Lung (tissue), 12 donors: ENCODE data around the gene B9D2. TPM values are rescaled to one million over a fixed set of nuclear protein-coding genes. Genes with fewer than 3 reads are reported as not detected.

ENCODE experiments used
- ATAC-seq: fragments of 200-7000 bp; cut with Tn5 transposase; one replicate; pipeline ENCODE4 v1.9.1; 2020; ENCODE audit warnings: moderate number of reproducible peaks; ENCODE audit not compliant: insufficient read depth, low FRiP score
- DNase-seq, 3 donors: peaks; one replicate each; pipeline ENCODE4 v3.0.0-alpha.2; 2013 to 2017
- H3K27ac ChIP-seq, 2 donors: one replicate each; pipeline ENCODE4 v1.5.1; 2013; ENCODE audit warnings: mild to moderate bottlenecking in 2 of 2, moderate library complexity in 2 of 2, control low read depth in 1 of 2, inconsistent platforms in 1 of 2, low read depth in 1 of 2, low read length in 1 of 2
- H3K27me3 ChIP-seq, 3 donors: one replicate each; pipeline ENCODE4 v1.5.1; 2013; ENCODE audit warnings: low read length in 2 of 3; ENCODE audit not compliant: control insufficient read depth in 3 of 3, insufficient read depth in 3 of 3
- H3K36me3 ChIP-seq, 4 donors: one replicate each; pipeline ENCODE4 v1.5.1; 2013; ENCODE audit warnings: low read length in 4 of 4, mild to moderate bottlenecking in 1 of 4, moderate library complexity in 1 of 4; ENCODE audit not compliant: control insufficient read depth in 4 of 4, insufficient read depth in 4 of 4
- H3K4me1 ChIP-seq, 5 donors: one replicate each; pipeline ENCODE4 v1.5.1; 2013; ENCODE audit warnings: low read length in 5 of 5, mild to moderate bottlenecking in 2 of 5, moderate library complexity in 1 of 5; ENCODE audit not compliant: control insufficient read depth in 5 of 5, insufficient read depth in 5 of 5
- H3K4me3 ChIP-seq: one replicate; pipeline ENCODE4 v1.5.1; 2013; ENCODE audit warnings: mild to moderate bottlenecking, control low read depth, moderate library complexity
- H3K9ac ChIP-seq, 2 donors: one replicate each; pipeline ENCODE4 v1.5.1; 2013; ENCODE audit warnings: low read length in 2 of 2, control low read depth in 1 of 2; ENCODE audit not compliant: insufficient read depth in 1 of 2
- H3K9me3 ChIP-seq, 4 donors: one replicate each; pipeline ENCODE4 v1.5.1; 2013; ENCODE audit warnings: low read length in 3 of 4, mild to moderate bottlenecking in 1 of 4, moderate library complexity in 1 of 4; ENCODE audit not compliant: control insufficient read depth in 4 of 4, insufficient read depth in 3 of 4
- WGBS, 2 donors: extraction: QIAGEN DNeasy Blood & Tissue Kit; methylation state at CpG; one replicate each; pipeline ENCODE4 v1.1.7; 2013; 5-methylcytosine and 5-hydroxymethylcytosine counted together
- polyA plus RNA-seq, 2 donors: library from polyadenylated mRNA; stranded (reverse); fragments of 200-250 nt; gene quantifications; one replicate each; pipeline ENCODE4 v1.2.1, GENCODE V29; 2013
- total RNA-seq, 2 donors: library from RNA; depleted of rRNA in 1 of 2; stranded (reverse); fragments of >200 nt in 1 of 2; gene quantifications; one replicate each; pipeline ENCODE4 v1.2.1, GENCODE V29; 2014 to 2021
- TF ChIP-seq, protein P1 (sequence below): IDR thresholded peaks from 2 replicates; pipeline ENCODE4 v1.5.1; 2012; ENCODE audit warnings: mild to moderate bottlenecking; ENCODE audit errors: control extremely low read depth, extremely low read depth
- donor health status: control.
- donor health status: control.
- donor health status: Bipolar disorder and iron deficiency.
- donor health status: healthy.
- donor health status: DM: yes; HTN: yes; CAD: no.

B9D2 gene
- total and polyA plus RNA-seq, 4 donors, result 10.2 to 18.6 (median 14.0) TPM

DNA sequence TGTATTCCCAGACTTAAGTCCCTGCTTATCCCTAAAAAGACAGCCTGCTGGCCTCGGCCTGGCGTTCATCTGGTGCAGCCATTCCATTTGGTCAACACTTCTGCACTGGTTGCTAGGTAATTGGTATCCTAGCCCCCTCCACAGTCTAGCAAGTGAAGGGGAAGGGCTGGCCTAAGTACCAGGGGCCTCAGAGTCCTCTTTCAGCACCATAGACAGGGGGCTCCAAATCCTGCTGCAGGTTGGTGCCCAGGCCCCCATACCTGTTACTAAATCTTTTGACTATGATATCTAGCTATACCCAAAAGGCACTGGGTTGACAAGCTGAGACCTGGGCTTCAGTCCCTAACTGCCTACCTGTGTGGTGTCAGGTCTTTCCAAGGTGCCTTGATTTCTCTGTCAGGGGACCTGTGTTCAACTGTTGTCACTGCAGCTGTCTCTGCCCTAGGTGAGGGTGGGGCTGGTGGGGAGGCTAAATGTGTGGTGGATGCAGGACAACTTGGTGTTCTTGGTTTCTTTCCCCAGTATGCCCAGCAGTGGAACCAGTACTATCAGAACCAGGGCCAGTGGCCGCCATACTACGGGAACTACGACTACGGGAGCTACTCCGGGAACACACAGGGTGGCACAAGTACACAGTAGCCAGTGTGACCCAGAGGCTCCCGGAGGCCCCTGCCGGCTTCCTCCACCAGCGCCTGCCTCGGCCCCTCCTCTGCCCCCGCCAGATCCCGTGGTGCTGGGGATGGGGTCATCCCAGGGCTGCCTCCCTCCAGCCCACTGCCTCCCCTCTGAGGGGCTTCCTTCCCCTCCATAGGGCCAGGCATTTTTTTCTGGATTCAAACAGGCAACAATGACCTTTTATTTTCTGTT is 57.8 kb downstream of the B9D2 start:
- Histone ChIP-seq H3K9ac (no peak overlapping the region), H3K9me3 (no peaks in the 10 kb centered on the region), H3K27ac (peak overlapping the region in 1 of 2 donors; percentile 34), H3K36me3 (peaks cover 27 to 48% (median 36%) of the 10 kb centered on the region in 4 donors), H3K4me1 (peaks cover 0 to 18% (median 6%) of the 10 kb centered on the region in 5 donors), H3K4me3 (no peak overlapping the region), H3K27me3 (no peaks in the 10 kb centered on the region)
- WGBS, 2 donors, result 61 to 76% methylated on average over 13 of the region's 13 CpGs
- no peak for ATAC-seq
- TF ChIP-seq, protein P1, sequence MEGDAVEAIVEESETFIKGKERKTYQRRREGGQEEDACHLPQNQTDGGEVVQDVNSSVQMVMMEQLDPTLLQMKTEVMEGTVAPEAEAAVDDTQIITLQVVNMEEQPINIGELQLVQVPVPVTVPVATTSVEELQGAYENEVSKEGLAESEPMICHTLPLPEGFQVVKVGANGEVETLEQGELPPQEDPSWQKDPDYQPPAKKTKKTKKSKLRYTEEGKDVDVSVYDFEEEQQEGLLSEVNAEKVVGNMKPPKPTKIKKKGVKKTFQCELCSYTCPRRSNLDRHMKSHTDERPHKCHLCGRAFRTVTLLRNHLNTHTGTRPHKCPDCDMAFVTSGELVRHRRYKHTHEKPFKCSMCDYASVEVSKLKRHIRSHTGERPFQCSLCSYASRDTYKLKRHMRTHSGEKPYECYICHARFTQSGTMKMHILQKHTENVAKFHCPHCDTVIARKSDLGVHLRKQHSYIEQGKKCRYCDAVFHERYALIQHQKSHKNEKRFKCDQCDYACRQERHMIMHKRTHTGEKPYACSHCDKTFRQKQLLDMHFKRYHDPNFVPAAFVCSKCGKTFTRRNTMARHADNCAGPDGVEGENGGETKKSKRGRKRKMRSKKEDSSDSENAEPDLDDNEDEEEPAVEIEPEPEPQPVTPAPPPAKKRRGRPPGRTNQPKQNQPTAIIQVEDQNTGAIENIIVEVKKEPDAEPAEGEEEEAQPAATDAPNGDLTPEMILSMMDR, result no peak
- DNase-seq, result no peak

DNA sequence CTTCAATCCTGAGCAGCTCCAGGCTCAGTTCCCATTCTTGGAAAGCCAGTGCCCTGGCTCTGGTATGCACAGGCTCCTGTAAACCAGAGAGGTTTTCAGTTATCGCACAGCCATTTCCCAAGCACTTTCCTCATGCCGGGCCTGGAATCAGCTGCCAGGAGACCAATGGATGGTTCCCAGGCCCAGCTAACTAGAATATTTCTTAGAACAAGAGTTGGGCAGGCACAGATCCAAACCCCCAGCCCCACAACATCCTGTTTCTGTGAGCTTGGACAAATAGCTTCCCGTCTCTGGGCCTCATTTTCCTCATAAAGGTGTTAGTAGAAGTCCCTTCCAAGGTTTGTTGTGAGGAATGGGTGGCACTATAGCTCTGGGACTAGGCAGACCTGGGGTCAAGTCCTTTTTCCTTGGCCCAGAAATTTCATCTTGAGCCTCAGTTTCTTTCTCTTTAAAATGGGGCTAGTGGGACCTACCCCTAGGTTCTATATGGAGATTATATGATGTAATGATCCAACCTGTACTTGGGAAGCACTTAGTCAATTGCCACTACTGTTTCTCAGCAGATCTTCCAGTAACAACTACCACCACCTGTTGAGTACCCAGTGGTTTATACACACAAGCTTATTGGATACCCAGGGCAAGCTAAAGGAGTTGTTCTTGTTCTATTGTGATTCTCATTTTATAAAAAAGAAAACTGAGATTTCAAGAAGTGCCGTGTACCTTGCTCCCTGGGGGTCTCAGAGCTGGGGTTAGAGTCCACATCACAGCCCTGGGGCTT is 59.1 kb downstream of the B9D2 start:
- H3K4me1 ChIP-seq, result peaks cover 2 to 14% (median 6%) of the 10 kb centered on the region in 5 donors
- H3K27me3 ChIP-seq, result no peaks in the 10 kb centered on the region
- WGBS, 2 donors, result 73 to 76% methylated on average over 4 of the region's 4 CpGs
- TF ChIP-seq, protein P1, result no peak
- H3K36me3 ChIP-seq, result peaks cover 28 to 52% (median 40%) of the 10 kb centered on the region in 4 donors
- no peak overlapping the region for H3K4me3 ChIP-seq
- no peak overlapping the region for H3K9ac ChIP-seq
- ATAC-seq (no peak), DNase-seq (no peak)
- no peaks in the 10 kb centered on the region for H3K9me3 ChIP-seq
- no peak overlapping the region for H3K27ac ChIP-seq

Other genes starting within 250 kb of the B9D2 start
- 10 to 100 TPM in 1 of 2 donors, under 1 TPM in 1; 0.85 to 16.4 TPM for gene CYP2F1, start 249.7 kb downstream of the B9D2 start, total RNA-seq
- 1 to 10 TPM; 2.9 to 10.0 TPM for gene CYP2F1, start 249.7 kb downstream of the B9D2 start, polyA plus RNA-seq
- gene CYP2S1, start 170.9 kb downstream of the B9D2 start, total RNA-seq, result 10 to 100 TPM in 1 of 2 donors, 1 to 10 TPM in 1; 9.7 to 13.2 TPM
- 1 to 10 TPM; 5.2 to 5.4 TPM for gene CYP2S1, start 170.9 kb downstream of the B9D2 start, polyA plus RNA-seq
- gene AXL, start 144.9 kb downstream of the B9D2 start, total RNA-seq, result 10 to 100 TPM; 48.6 to 53.0 TPM
- gene AXL, start 144.9 kb downstream of the B9D2 start, polyA plus RNA-seq, result 10 to 100 TPM in 1 of 2 donors, 1 to 10 TPM in 1; 8.2 to 13.4 TPM
- gene HNRNPUL1, start 99.8 kb downstream of the B9D2 start, total RNA-seq, result 100 to 1,000 TPM; 192 to 198 TPM
- 10 to 100 TPM; 92.2 to 96.0 TPM for gene HNRNPUL1, start 99.8 kb downstream of the B9D2 start, polyA plus RNA-seq
- 10 to 100 TPM; 19.7 to 39.9 TPM for gene CCDC97, start 54.0 kb downstream of the B9D2 start, total RNA-seq
- 10 to 100 TPM; 13.2 to 22.2 TPM for gene CCDC97, start 54.0 kb downstream of the B9D2 start, polyA plus RNA-seq
- 10 to 100 TPM; 18.0 to 88.8 TPM for gene TGFB1, start 10.2 kb downstream of the B9D2 start, total RNA-seq
- gene TGFB1, start 10.2 kb downstream of the B9D2 start, polyA plus RNA-seq, result 10 to 100 TPM; 27.8 to 67.3 TPM
- 10 to 100 TPM; 13.6 to 16.0 TPM for gene TMEM91, start 12.4 kb upstream of the B9D2 start, total RNA-seq
- 10 to 100 TPM; 18.0 to 39.8 TPM for gene TMEM91, start 12.4 kb upstream of the B9D2 start, polyA plus RNA-seq
- gene EXOSC5, start 33.2 kb upstream of the B9D2 start, total RNA-seq, result 10 to 100 TPM in 1 of 2 donors, 1 to 10 TPM in 1; 6.3 to 21.6 TPM
- 10 to 100 TPM; 32.6 to 34.4 TPM for gene EXOSC5, start 33.2 kb upstream of the B9D2 start, polyA plus RNA-seq
- gene BCKDHA, start 33.7 kb upstream of the B9D2 start, total RNA-seq, result 10 to 100 TPM; 38.9 to 39.2 TPM
- 10 to 100 TPM; 19.7 to 54.5 TPM for gene BCKDHA, start 33.7 kb upstream of the B9D2 start, polyA plus RNA-seq
- gene B3GNT8, start 63.2 kb upstream of the B9D2 start, total RNA-seq, result 10 to 100 TPM in 1 of 2 donors, 1 to 10 TPM in 1; 6.2 to 30.5 TPM
- 10 to 100 TPM; 35.1 to 39.0 TPM for gene B3GNT8, start 63.2 kb upstream of the B9D2 start, polyA plus RNA-seq
- gene DMAC2, start 75.8 kb upstream of the B9D2 start, total RNA-seq, result 10 to 100 TPM; 25.5 to 51.4 TPM
- gene DMAC2, start 75.8 kb upstream of the B9D2 start, polyA plus RNA-seq, result 10 to 100 TPM; 46.2 to 51.7 TPM
- gene ERICH4, start 79.0 kb upstream of the B9D2 start, total RNA-seq, result not detected
- under 1 TPM in 1 of 2 donors, not detected in 1; 0.16 TPM for gene ERICH4, start 79.0 kb upstream of the B9D2 start, polyA plus RNA-seq
- gene CEACAM21, start 212.0 kb upstream of the B9D2 start, total RNA-seq, result 10 to 100 TPM in 1 of 2 donors, 1 to 10 TPM in 1; 6.5 to 12.2 TPM
- 10 to 100 TPM in 1 of 2 donors, 1 to 10 TPM in 1; 9.6 to 10.9 TPM for gene CEACAM21, start 212.0 kb upstream of the B9D2 start, polyA plus RNA-seq